HCT116 (cell line): ENCODE data around the gene BAG1. TPM values are rescaled to one million over a fixed set of nuclear protein-coding genes. Genes with fewer than 3 reads are reported as not detected.

Experiments
- ATAC-seq: fragments of 200-7000 bp; cut with Tn5 transposase; 2 replicates; pipeline ENCODE4 v1.9.1; 2020; ENCODE audit warnings: mild to moderate bottlenecking, moderate library complexity
- BruUV-seq: library from RNA; stranded (reverse); fragments of 400-500 nt; replicated peaks from 2 replicates; lab custom pipeline; 2021; lab: Mats Ljungman, UMichigan
- CTCF ChIA-PET: fragments of 300-600 bp; sonication (Branson Sonifier 250); formaldehyde crosslinking; loops from one replicate; lab custom pipeline; 2021; ENCODE audit warnings: antibody characterized with exemption; lab: Charles Lee
- POLR2A ChIA-PET: fragments of 300-600, 350-600 bp; sonication (Branson Sonifier 250); formaldehyde crosslinking; loops from one replicate; lab custom pipeline; 2021; ENCODE audit warnings: antibody characterized with exemption; lab: Charles Lee
- RAD21 ChIA-PET, 2 experiments: fragments of 300-600 bp; sonication (Branson Sonifier 250); formaldehyde crosslinking; loops; one replicate each; lab custom pipeline; 2023; ENCODE audit warnings: low total read pairs in 2 of 2; ENCODE audit not compliant: uncharacterized antibody in 2 of 2, unreplicated experiment in 2 of 2, low non-redundant PET in 1 of 2; lab: Charles Lee
- DNase-seq: peaks from one replicate; pipeline ENCODE4 v3.0.0-alpha.2; 2010; ENCODE audit warnings: low read depth, low spot score
- H2AFZ ChIP-seq: fragments of 200-600 bp; shearing (Covaris generic), sonication (generic); 2 replicates; pipeline ENCODE4 v1.6.1; 2017; ENCODE audit warnings: low read depth, mixed run types, mixed read lengths, antibody characterized with exemption, low read length; ENCODE audit not compliant: poor library complexity, severe bottlenecking
- H3K27ac ChIP-seq: 2 replicates; pipeline ENCODE4 v1.5.1; 2012; ENCODE audit warnings: low read depth, low read length
- H3K27me3 ChIP-seq: fragments of 200-600 bp; sonication (generic); 2 replicates; pipeline ENCODE4 v1.6.1; 2016; ENCODE audit warnings: mixed run types, low read length, mixed read lengths; ENCODE audit not compliant: insufficient read depth
- H3K36me3 ChIP-seq, 2 experiments: fragments of 200-500 bp in 1 of 2; fragments of 200-600 bp in 1 of 2; sonication (Bioruptor generic) in 1 of 2; sonication (generic) in 1 of 2; 2 replicates each; pipeline versions ENCODE4 v1.5.1 to v1.6.1; 2014 to 2016; ENCODE audit warnings: low read length in 2 of 2, inconsistent platforms in 1 of 2, mixed read lengths in 1 of 2, mixed run types in 1 of 2; ENCODE audit not compliant: insufficient read depth in 2 of 2, control insufficient read depth in 1 of 2
- H3K4me1 ChIP-seq, 2 experiments: fragments of 200-600 bp in 1 of 2; sonication (generic) in 1 of 2; 2 replicates each; pipeline versions ENCODE4 v1.5.1 to v1.6.1; 2012 to 2017; ENCODE audit warnings: low read length in 2 of 2, inconsistent platforms in 1 of 2, mild to moderate bottlenecking in 1 of 2, mixed read lengths in 1 of 2, mixed run types in 1 of 2, moderate library complexity in 1 of 2; ENCODE audit not compliant: insufficient read depth in 2 of 2, control insufficient read depth in 1 of 2
- H3K4me2 ChIP-seq: fragments of 200-600 bp; sonication (generic); 2 replicates; pipeline ENCODE4 v1.6.1; 2017; ENCODE audit warnings: mixed run types, low read length, mixed read lengths
- H3K4me3 ChIP-seq, 2 experiments: fragments of 200-600 bp in 1 of 2; sonication (generic) in 1 of 2; replicated peaks in 1 of 2; 2 replicates each; pipeline ENCODE4 v1.5.1; 2011 to 2016; ENCODE audit warnings: low read length in 2 of 2, control low read depth in 1 of 2, low read depth in 1 of 2, mild to moderate bottlenecking in 1 of 2, mixed read lengths in 1 of 2, mixed run types in 1 of 2
- H3K79me2 ChIP-seq: fragments of 200-600 bp; sonication (generic); 2 replicates; pipeline ENCODE4 v1.6.1; 2017; ENCODE audit warnings: mild to moderate bottlenecking, mixed run types, low read length, moderate library complexity, mixed read lengths; ENCODE audit not compliant: insufficient read depth
- H3K9ac ChIP-seq: fragments of 200-600 bp; sonication (generic); 2 replicates; pipeline ENCODE4 v1.6.1; 2016; ENCODE audit warnings: low read length, mixed read lengths
- H3K9me2 ChIP-seq: fragments of 200-600 bp; sonication (generic), shearing (Covaris generic); 2 replicates; pipeline ENCODE4 v1.6.1; 2017; ENCODE audit warnings: mixed run types, mild to moderate bottlenecking, moderate library complexity; ENCODE audit not compliant: insufficient read depth
- H3K9me3 ChIP-seq, 2 experiments: fragments of 200-500 bp in 1 of 2; fragments of 200-600 bp in 1 of 2; sonication (Bioruptor generic) in 1 of 2; sonication (generic) in 1 of 2; 2 replicates each; pipeline ENCODE4 v1.6.1; 2014 to 2017; ENCODE audit warnings: low read length in 2 of 2, mixed read lengths in 2 of 2, inconsistent platforms in 1 of 2, low read depth in 1 of 2, mild to moderate bottlenecking in 1 of 2, mixed run types in 1 of 2, moderate library complexity in 1 of 2; ENCODE audit not compliant: control insufficient read depth in 1 of 2, insufficient read depth in 1 of 2
- H4K20me1 ChIP-seq: fragments of 200-600 bp; sonication (generic), shearing (Covaris generic); 2 replicates; pipeline ENCODE4 v1.6.1; 2017; ENCODE audit warnings: mixed run types, mild to moderate bottlenecking, moderate library complexity; ENCODE audit not compliant: insufficient read depth
- CBX3 ChIP-seq: IDR thresholded peaks from 2 replicates; pipeline ENCODE4 v1.6.1; 2012; ENCODE audit warnings: low read depth
- CTCF ChIP-seq, 3 experiments: fragments of 200-600 bp in 1 of 3; sonication (generic) in 1 of 3; IDR thresholded peaks in 2 of 3; conservative IDR thresholded peaks in 1 of 3; 2 replicates each; pipeline ENCODE4 v1.5.1; 2012 to 2017; ENCODE audit warnings: low read depth in 2 of 3, low read length in 2 of 3, antibody characterized with exemption in 1 of 3, borderline replicate concordance in 1 of 3, control low read depth in 1 of 3, mild to moderate bottlenecking in 1 of 3, mixed read lengths in 1 of 3, mixed run types in 1 of 3, moderate library complexity in 1 of 3; ENCODE audit not compliant: insufficient read depth in 1 of 3
- ELF1 ChIP-seq: IDR thresholded peaks from 2 replicates; pipeline ENCODE4 v1.6.1; 2012; ENCODE audit warnings: low read depth, borderline replicate concordance
- EZH2 ChIP-seq: fragments of 200-600 bp; sonication (generic); IDR thresholded peaks from 2 replicates; pipeline ENCODE4 v1.6.1; 2017; ENCODE audit warnings: antibody characterized with exemption, mixed run types
- FOSL1 ChIP-seq: IDR thresholded peaks from 2 replicates; pipeline ENCODE4 v1.6.1; 2012; ENCODE audit warnings: low read depth
- POLR2A ChIP-seq: IDR thresholded peaks from 2 replicates; pipeline ENCODE4 v1.7.0; 2011; ENCODE audit warnings: borderline replicate concordance; ENCODE audit not compliant: insufficient read depth, insufficient read length; ENCODE audit errors: extremely low read depth
- POLR2AphosphoS5 ChIP-seq: IDR thresholded peaks from 2 replicates; pipeline ENCODE4 v1.6.1; 2011; ENCODE audit warnings: mild to moderate bottlenecking, low read depth, low read length, moderate library complexity
- RAD21 ChIP-seq: IDR thresholded peaks from 2 replicates; pipeline ENCODE4 v1.6.1; 2012; ENCODE audit warnings: low read depth, mild to moderate bottlenecking
- SIN3A ChIP-seq: IDR thresholded peaks from 2 replicates; pipeline ENCODE4 v1.6.1; 2012; ENCODE audit warnings: low read depth
- SRF ChIP-seq: IDR thresholded peaks from 2 replicates; pipeline ENCODE4 v1.6.1; 2012; ENCODE audit warnings: low read depth
- TCF7L2 ChIP-seq: IDR thresholded peaks from 2 replicates; pipeline ENCODE4 v1.7.0; 2011; ENCODE audit warnings: borderline replicate concordance, inconsistent platforms; ENCODE audit not compliant: insufficient read depth, insufficient read length; ENCODE audit errors: extremely low read depth
- YY1 ChIP-seq: IDR thresholded peaks from 2 replicates; pipeline ENCODE4 v1.6.1; 2011; ENCODE audit warnings: low read length, low read depth, moderate library complexity, mild to moderate bottlenecking; ENCODE audit not compliant: insufficient replicate concordance; ENCODE audit errors: extremely low read depth
- ZFX ChIP-seq: fragments of 450-650 bp; IDR thresholded peaks from 2 replicates; pipeline ENCODE4 v1.6.1; 2017
- ZNF274 ChIP-seq: fragments of 200-500 bp; sonication (Bioruptor generic); IDR thresholded peaks from 2 replicates; pipeline ENCODE4 v1.6.1; 2014; ENCODE audit warnings: mild to moderate bottlenecking, low read depth, low read length, inconsistent platforms
- intact Hi-C: fragments of 100-400 bp; cut with micrococcal nuclease; formaldehyde crosslinking; loops from 2 replicates; pipeline ENCODE4 v1.10.0; 2022
- total RNA-seq: library from RNA; stranded (reverse); gene quantifications from one replicate; pipeline ENCODE4 v1.2.1, GENCODE V29; 2021; ENCODE audit not compliant: unreplicated experiment
- TF ChIP-seq, protein P1 (sequence below): IDR thresholded peaks from 2 replicates; pipeline ENCODE4 v1.6.1; 2012; ENCODE audit warnings: low read depth

Gene BAG1
- total RNA-seq, 1 experiment from 2014 or later = 58.2 TPM

GRCh38 chr9:33309903-33310302 is 45.4 kb upstream of the BAG1 start:
- RAD21 ChIA-PET = no interaction called here
- DNase-seq = no peak
- Histone ChIP-seq H4K20me1 (no peaks in the 10 kb centered on the region), H2AFZ (no peak overlapping the region), H3K4me1 (no peaks in the 10 kb centered on the region), H3K27ac (no peak overlapping the region), H3K4me2 (no peak overlapping the region), H3K9me3 (no peaks in the 10 kb centered on the region), H3K36me3 (peaks cover 71 to 78% of the 10 kb centered on the region in 2 experiments), H3K4me3 (no peak overlapping the region), H3K9me2 (no peaks in the 10 kb centered on the region), H3K27me3 (no peaks in the 10 kb centered on the region), H3K9ac (no peak overlapping the region), H3K79me2 (peaks cover 28% of the 10 kb centered on the region; the same call in 1 of the 2 replicates)
- TF ChIP-seq SIN3A (no peak), TCF7L2 (no peak)
- TF ChIP-seq, protein P1, sequence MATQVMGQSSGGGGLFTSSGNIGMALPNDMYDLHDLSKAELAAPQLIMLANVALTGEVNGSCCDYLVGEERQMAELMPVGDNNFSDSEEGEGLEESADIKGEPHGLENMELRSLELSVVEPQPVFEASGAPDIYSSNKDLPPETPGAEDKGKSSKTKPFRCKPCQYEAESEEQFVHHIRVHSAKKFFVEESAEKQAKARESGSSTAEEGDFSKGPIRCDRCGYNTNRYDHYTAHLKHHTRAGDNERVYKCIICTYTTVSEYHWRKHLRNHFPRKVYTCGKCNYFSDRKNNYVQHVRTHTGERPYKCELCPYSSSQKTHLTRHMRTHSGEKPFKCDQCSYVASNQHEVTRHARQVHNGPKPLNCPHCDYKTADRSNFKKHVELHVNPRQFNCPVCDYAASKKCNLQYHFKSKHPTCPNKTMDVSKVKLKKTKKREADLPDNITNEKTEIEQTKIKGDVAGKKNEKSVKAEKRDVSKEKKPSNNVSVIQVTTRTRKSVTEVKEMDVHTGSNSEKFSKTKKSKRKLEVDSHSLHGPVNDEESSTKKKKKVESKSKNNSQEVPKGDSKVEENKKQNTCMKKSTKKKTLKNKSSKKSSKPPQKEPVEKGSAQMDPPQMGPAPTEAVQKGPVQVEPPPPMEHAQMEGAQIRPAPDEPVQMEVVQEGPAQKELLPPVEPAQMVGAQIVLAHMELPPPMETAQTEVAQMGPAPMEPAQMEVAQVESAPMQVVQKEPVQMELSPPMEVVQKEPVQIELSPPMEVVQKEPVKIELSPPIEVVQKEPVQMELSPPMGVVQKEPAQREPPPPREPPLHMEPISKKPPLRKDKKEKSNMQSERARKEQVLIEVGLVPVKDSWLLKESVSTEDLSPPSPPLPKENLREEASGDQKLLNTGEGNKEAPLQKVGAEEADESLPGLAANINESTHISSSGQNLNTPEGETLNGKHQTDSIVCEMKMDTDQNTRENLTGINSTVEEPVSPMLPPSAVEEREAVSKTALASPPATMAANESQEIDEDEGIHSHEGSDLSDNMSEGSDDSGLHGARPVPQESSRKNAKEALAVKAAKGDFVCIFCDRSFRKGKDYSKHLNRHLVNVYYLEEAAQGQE = no peak
- no peak for ATAC-seq
- no TSS peak for BruUV-seq
- intact Hi-C loops = loop anchor here (5.0 kb wide), 1 partner anchor 37 kb away; no protein-coding TSS in a partner anchor
- CTCF ChIA-PET = no interaction called here
- POLR2A ChIA-PET = no interaction called here

DNA sequence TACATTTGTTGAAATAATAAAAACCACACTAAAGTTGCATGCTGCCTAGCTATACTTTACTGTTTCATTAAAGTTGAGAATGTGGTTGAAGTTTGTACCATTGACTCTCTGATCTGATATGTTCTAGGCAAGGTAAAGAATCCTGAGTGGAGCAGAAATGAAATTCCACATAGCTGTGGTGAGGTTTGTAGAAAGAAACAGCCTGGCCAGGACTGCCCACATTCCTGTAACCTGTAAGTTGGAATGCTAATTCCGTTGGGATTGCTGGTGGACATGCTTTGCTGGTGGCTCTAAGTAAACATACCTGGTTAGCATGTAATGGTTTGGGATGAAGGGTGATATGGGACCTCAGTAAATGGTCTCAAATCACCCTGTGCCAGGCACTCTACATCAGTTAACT is 42.6 kb upstream of the BAG1 start:
- no peak overlapping the region for H3K4me2 ChIP-seq
- ATAC-seq (no peak), DNase-seq (no peak)
- ChIA-PET RAD21 (no interaction called here), CTCF (no interaction called here), POLR2A (no interaction called here)
- no peak overlapping the region for H3K27ac ChIP-seq
- H3K79me2 ChIP-seq = peaks cover 46% of the 10 kb centered on the region
- H3K4me1 ChIP-seq = no peaks in the 10 kb centered on the region
- no peaks in the 10 kb centered on the region for H3K9me3 ChIP-seq
- H3K9me2 ChIP-seq = no peaks in the 10 kb centered on the region
- no TSS peak for BruUV-seq
- peaks cover 74 to 83% of the 10 kb centered on the region in 2 experiments for H3K36me3 ChIP-seq
- no peaks in the 10 kb centered on the region for H3K27me3 ChIP-seq
- H4K20me1 ChIP-seq = no peaks in the 10 kb centered on the region
- no peak overlapping the region for H3K9ac ChIP-seq
- intact Hi-C loops = no loop called here
- H2AFZ ChIP-seq = no peak overlapping the region
- H3K4me3 ChIP-seq = no peak overlapping the region
- TF ChIP-seq CBX3 = no peak
- no peak for TF ChIP-seq SRF
- no peak for TF ChIP-seq POLR2AphosphoS5
- TF ChIP-seq ZNF274 = no peak
- TF ChIP-seq POLR2A = no peak
- no peak for TF ChIP-seq RAD21
- TF ChIP-seq TCF7L2 = no peak
- TF ChIP-seq YY1 = no peak
- no peak for TF ChIP-seq ELF1
- no peak for TF ChIP-seq FOSL1
- TF ChIP-seq ZFX = no peak
- TF ChIP-seq CTCF (IDR thresholded peaks at IDR 0.05 in 2 of 3, conservative IDR thresholded peaks at IDR 0.05 in 1 of 3; ENCODE audit: borderline replicate concordance in 1 of 3, insufficient read depth in 1 of 3, low read depth in 2 of 3, low read length in 2 of 3) = no peak
- TF ChIP-seq EZH2 = no peak
